HL-60 (cell line): ENCODE data around the gene RNASE4.

ENCODE experiments used
- CTCF ChIP-seq: IDR thresholded peaks from one replicate; pipeline ENCODE4 v1.5.1; 2011; ENCODE audit warnings: low read length, control low read depth, inconsistent platforms; ENCODE audit not compliant: insufficient read depth
- GABPA ChIP-seq: IDR thresholded peaks from 2 replicates; pipeline ENCODE4 v1.6.1; 2012; ENCODE audit warnings: low read depth
- POLR2AphosphoS5 ChIP-seq: IDR thresholded peaks from 2 replicates; pipeline ENCODE4 v1.6.1; 2012; ENCODE audit warnings: low read depth
- TF ChIP-seq, protein P1 (sequence below): IDR thresholded peaks from 2 replicates; pipeline ENCODE4 v1.6.1; 2012; ENCODE audit warnings: low read depth; ENCODE audit not compliant: insufficient replicate concordance

DNA sequence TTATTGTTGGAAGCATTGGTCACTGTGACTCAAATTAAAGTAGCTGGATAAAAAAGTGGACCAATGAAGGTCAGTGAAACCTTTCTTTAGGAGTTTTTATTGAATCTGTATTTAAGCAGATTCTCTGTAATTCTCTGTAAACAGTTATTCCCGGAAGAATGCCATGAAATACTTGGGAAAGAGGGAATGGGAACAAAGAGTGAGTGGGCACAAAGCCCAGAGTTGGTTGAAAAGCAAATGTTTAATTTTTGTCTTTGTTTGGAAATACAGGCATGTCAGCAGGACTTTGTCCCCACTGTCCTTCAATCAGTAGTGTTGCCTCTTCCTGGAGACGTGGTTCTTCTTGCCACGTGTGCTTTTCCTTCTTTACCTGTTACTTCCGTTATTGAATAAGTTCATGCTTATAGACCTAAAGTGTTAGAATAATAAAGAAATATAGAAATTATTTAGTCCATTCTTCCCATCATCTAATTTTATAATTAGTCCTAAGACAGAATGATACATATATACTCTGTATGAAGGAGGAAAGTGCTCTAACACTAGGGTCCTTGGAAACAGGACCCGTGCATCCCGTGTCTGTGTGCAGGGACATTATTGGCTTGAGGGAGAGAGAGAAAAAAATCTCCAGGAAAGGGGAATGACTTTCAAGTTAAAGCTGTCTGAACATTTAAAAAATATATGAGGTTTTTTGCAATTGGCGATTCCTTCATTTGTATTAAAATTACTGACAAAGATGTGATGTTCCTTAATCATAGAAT is 2.2 kb downstream of the RNASE4 start:
- TF ChIP-seq CTCF (no peak), GABPA (no peak), POLR2AphosphoS5 (no peak)
- TF ChIP-seq, protein P1, sequence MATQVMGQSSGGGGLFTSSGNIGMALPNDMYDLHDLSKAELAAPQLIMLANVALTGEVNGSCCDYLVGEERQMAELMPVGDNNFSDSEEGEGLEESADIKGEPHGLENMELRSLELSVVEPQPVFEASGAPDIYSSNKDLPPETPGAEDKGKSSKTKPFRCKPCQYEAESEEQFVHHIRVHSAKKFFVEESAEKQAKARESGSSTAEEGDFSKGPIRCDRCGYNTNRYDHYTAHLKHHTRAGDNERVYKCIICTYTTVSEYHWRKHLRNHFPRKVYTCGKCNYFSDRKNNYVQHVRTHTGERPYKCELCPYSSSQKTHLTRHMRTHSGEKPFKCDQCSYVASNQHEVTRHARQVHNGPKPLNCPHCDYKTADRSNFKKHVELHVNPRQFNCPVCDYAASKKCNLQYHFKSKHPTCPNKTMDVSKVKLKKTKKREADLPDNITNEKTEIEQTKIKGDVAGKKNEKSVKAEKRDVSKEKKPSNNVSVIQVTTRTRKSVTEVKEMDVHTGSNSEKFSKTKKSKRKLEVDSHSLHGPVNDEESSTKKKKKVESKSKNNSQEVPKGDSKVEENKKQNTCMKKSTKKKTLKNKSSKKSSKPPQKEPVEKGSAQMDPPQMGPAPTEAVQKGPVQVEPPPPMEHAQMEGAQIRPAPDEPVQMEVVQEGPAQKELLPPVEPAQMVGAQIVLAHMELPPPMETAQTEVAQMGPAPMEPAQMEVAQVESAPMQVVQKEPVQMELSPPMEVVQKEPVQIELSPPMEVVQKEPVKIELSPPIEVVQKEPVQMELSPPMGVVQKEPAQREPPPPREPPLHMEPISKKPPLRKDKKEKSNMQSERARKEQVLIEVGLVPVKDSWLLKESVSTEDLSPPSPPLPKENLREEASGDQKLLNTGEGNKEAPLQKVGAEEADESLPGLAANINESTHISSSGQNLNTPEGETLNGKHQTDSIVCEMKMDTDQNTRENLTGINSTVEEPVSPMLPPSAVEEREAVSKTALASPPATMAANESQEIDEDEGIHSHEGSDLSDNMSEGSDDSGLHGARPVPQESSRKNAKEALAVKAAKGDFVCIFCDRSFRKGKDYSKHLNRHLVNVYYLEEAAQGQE = no peak
